ENCODE measurements around the gene USP10.

Gene USP10

GRCh38 chr16:84813141-84813934 is 113.5 kb downstream of the USP10 start:
- Histone ChIP-seq H3K27me3 (replicated peaks in 2 of 5; ENCODE audit: control insufficient read depth in 4 of 5, insufficient read depth in 5 of 5, low read length in 4 of 5) (peaks cover 0 to 21% (median 8%) of the 10 kb centered on the region in 5 experiments), H3K36me3 (ENCODE audit: control insufficient read depth in 4 of 4, insufficient read depth in 4 of 4, low read length in 3 of 4) (no peaks in the 10 kb centered on the region), H3K9me3 (ENCODE audit: control extremely low read depth in 1 of 5, control insufficient read depth in 4 of 5, insufficient read depth in 2 of 5, low read depth in 1 of 5, low read length in 4 of 5) (peaks cover 0 to 2% (median 0%) of the 10 kb centered on the region in 5 experiments), H3K4me1 (ENCODE audit: control extremely low read depth in 1 of 4, control insufficient read depth in 4 of 4, insufficient read depth in 4 of 4, low read length in 3 of 4) (peaks cover 3 to 14% (median 6%) of the 10 kb centered on the region in 4 experiments), H3K4me3 (ENCODE audit: control insufficient read depth in 1 of 7, extremely low read depth in 1 of 7, insufficient read depth in 4 of 7, low read depth in 2 of 7, low read length in 6 of 7) (no peak overlapping the region), H3K27ac (ENCODE audit: insufficient read depth in 1 of 2, low read depth in 1 of 2, low read length in 2 of 2, poor library complexity in 1 of 2, severe bottlenecking in 2 of 2) (no peak overlapping the region)
- WGBS (ENCODE audit: insufficient coverage), result 90% methylated on average over 8 of the region's 15 CpGs
- ChIA-PET POLR2A (no interaction called here), CTCF (interaction anchor here (0.9 kb wide), 1 partner anchor 59 kb away, joined by 3 read pairs; no protein-coding TSS in a partner anchor)
- DNase-seq, result no peak

- 82% methylated on average over 7 of the region's 7 CpGs for WGBS (ENCODE audit: insufficient coverage)
- no peak for DNase-seq
- H3K27me3 ChIP-seq (replicated peaks in 2 of 5; ENCODE audit: control insufficient read depth in 4 of 5, insufficient read depth in 5 of 5, low read length in 4 of 5), result peaks cover 0 to 39% (median 20%) of the 10 kb centered on the region in 5 experiments
- no peaks in the 10 kb centered on the region for H3K36me3 ChIP-seq (ENCODE audit: control insufficient read depth in 4 of 4, insufficient read depth in 4 of 4, low read length in 3 of 4)
- ChIA-PET POLR2A (no interaction called here), CTCF (interaction anchor here (1.0 to 1.1 kb wide), 2 partner anchors 11 to 76 kb away, joined by 3 read pairs; no protein-coding TSS in a partner anchor)
- no peak overlapping the region for H3K27ac ChIP-seq (ENCODE audit: insufficient read depth in 1 of 2, low read depth in 1 of 2, low read length in 2 of 2, poor library complexity in 1 of 2, severe bottlenecking in 2 of 2)
- no peak overlapping the region for H3K4me3 ChIP-seq (ENCODE audit: control insufficient read depth in 1 of 7, extremely low read depth in 1 of 7, insufficient read depth in 4 of 7, low read depth in 2 of 7, low read length in 6 of 7)
- peaks cover 0 to 23% (median 16%) of the 10 kb centered on the region in 4 experiments for H3K4me1 ChIP-seq (ENCODE audit: control extremely low read depth in 1 of 4, control insufficient read depth in 4 of 4, insufficient read depth in 4 of 4, low read length in 3 of 4)
- peaks cover 0 to 2% (median 0%) of the 10 kb centered on the region in 5 experiments for H3K9me3 ChIP-seq (ENCODE audit: control extremely low read depth in 1 of 5, control insufficient read depth in 4 of 5, insufficient read depth in 2 of 5, low read depth in 1 of 5, low read length in 4 of 5)
These were observed 115.7 kb downstream of the USP10 start for GRCh38 chr16:84815462-84815861.

GRCh38 chr16:84816023-84816422 is 116.2 kb downstream of the USP10 start:
- Histone ChIP-seq H3K4me1 (ENCODE audit: control extremely low read depth in 1 of 4, control insufficient read depth in 4 of 4, insufficient read depth in 4 of 4, low read length in 3 of 4) (peaks cover 0 to 18% (median 14%) of the 10 kb centered on the region in 4 experiments), H3K27ac (ENCODE audit: insufficient read depth in 1 of 2, low read depth in 1 of 2, low read length in 2 of 2, poor library complexity in 1 of 2, severe bottlenecking in 2 of 2) (no peak overlapping the region), H3K4me3 (ENCODE audit: control insufficient read depth in 1 of 7, extremely low read depth in 1 of 7, insufficient read depth in 4 of 7, low read depth in 2 of 7, low read length in 6 of 7) (no peak overlapping the region), H3K27me3 (replicated peaks in 2 of 5; ENCODE audit: control insufficient read depth in 4 of 5, insufficient read depth in 5 of 5, low read length in 4 of 5) (peaks cover 0 to 44% (median 25%) of the 10 kb centered on the region in 5 experiments), H3K9me3 (ENCODE audit: control extremely low read depth in 1 of 5, control insufficient read depth in 4 of 5, insufficient read depth in 2 of 5, low read depth in 1 of 5, low read length in 4 of 5) (peaks cover 0 to 2% (median 0%) of the 10 kb centered on the region in 5 experiments), H3K36me3 (ENCODE audit: control insufficient read depth in 4 of 4, insufficient read depth in 4 of 4, low read length in 3 of 4) (no peaks in the 10 kb centered on the region)
- POLR2A ChIA-PET, result no interaction called here
- 94% methylated on average over 2 of the region's 7 CpGs for WGBS (ENCODE audit: insufficient coverage)
- CTCF ChIA-PET, result no interaction called here
- DNase-seq, result no peak

GRCh38 chr16:84816485-84816884 is 116.7 kb downstream of the USP10 start:
- no peak overlapping the region for H3K4me3 ChIP-seq (ENCODE audit: control insufficient read depth in 1 of 7, extremely low read depth in 1 of 7, insufficient read depth in 4 of 7, low read depth in 2 of 7, low read length in 6 of 7)
- H3K27ac ChIP-seq (ENCODE audit: insufficient read depth in 1 of 2, low read depth in 1 of 2, low read length in 2 of 2, poor library complexity in 1 of 2, severe bottlenecking in 2 of 2), result no peak overlapping the region
- CTCF ChIA-PET, result no interaction called here
- no peak for DNase-seq
- POLR2A ChIA-PET, result no interaction called here
- WGBS (ENCODE audit: insufficient coverage), result 87% methylated on average over 9 of the region's 10 CpGs
- peaks cover 0 to 49% (median 25%) of the 10 kb centered on the region in 5 experiments for H3K27me3 ChIP-seq (replicated peaks in 2 of 5; ENCODE audit: control insufficient read depth in 4 of 5, insufficient read depth in 5 of 5, low read length in 4 of 5)
- H3K9me3 ChIP-seq (ENCODE audit: control extremely low read depth in 1 of 5, control insufficient read depth in 4 of 5, insufficient read depth in 2 of 5, low read depth in 1 of 5, low read length in 4 of 5), result peaks cover 0 to under 1% (median 0%) of the 10 kb centered on the region in 5 experiments
- H3K36me3 ChIP-seq (ENCODE audit: control insufficient read depth in 4 of 4, insufficient read depth in 4 of 4, low read length in 3 of 4), result no peaks in the 10 kb centered on the region
- peaks cover 0 to 13% (median 11%) of the 10 kb centered on the region in 4 experiments for H3K4me1 ChIP-seq (ENCODE audit: control extremely low read depth in 1 of 4, control insufficient read depth in 4 of 4, insufficient read depth in 4 of 4, low read length in 3 of 4)

GRCh38 chr16:84817206-84817605 is 117.4 kb downstream of the USP10 start:
- POLR2A ChIA-PET, result no interaction called here
- Histone ChIP-seq H3K4me3 (ENCODE audit: control insufficient read depth in 1 of 7, extremely low read depth in 1 of 7, insufficient read depth in 4 of 7, low read depth in 2 of 7, low read length in 6 of 7) (no peak overlapping the region), H3K9me3 (ENCODE audit: control extremely low read depth in 1 of 5, control insufficient read depth in 4 of 5, insufficient read depth in 2 of 5, low read depth in 1 of 5, low read length in 4 of 5) (no peaks in the 10 kb centered on the region), H3K27ac (ENCODE audit: insufficient read depth in 1 of 2, low read depth in 1 of 2, low read length in 2 of 2, poor library complexity in 1 of 2, severe bottlenecking in 2 of 2) (no peak overlapping the region), H3K4me1 (ENCODE audit: control extremely low read depth in 1 of 4, control insufficient read depth in 4 of 4, insufficient read depth in 4 of 4, low read length in 3 of 4) (peaks cover 0 to 12% (median 11%) of the 10 kb centered on the region in 4 experiments), H3K27me3 (replicated peaks in 2 of 5; ENCODE audit: control insufficient read depth in 4 of 5, insufficient read depth in 5 of 5, low read length in 4 of 5) (peaks cover 0 to 56% (median 26%) of the 10 kb centered on the region in 5 experiments), H3K36me3 (ENCODE audit: control insufficient read depth in 4 of 4, insufficient read depth in 4 of 4, low read length in 3 of 4) (no peaks in the 10 kb centered on the region)
- WGBS (ENCODE audit: insufficient coverage), result 93% methylated on average over 10 of the region's 10 CpGs
- CTCF ChIA-PET, result no interaction called here
- DNase-seq, result no peak

GRCh38 chr16:84817613-84818012 is 117.8 kb downstream of the USP10 start:
- Histone ChIP-seq H3K27ac (ENCODE audit: insufficient read depth in 1 of 2, low read depth in 1 of 2, low read length in 2 of 2, poor library complexity in 1 of 2, severe bottlenecking in 2 of 2) (no peak overlapping the region), H3K9me3 (ENCODE audit: control extremely low read depth in 1 of 5, control insufficient read depth in 4 of 5, insufficient read depth in 2 of 5, low read depth in 1 of 5, low read length in 4 of 5) (no peaks in the 10 kb centered on the region), H3K4me3 (ENCODE audit: control insufficient read depth in 1 of 7, extremely low read depth in 1 of 7, insufficient read depth in 4 of 7, low read depth in 2 of 7, low read length in 6 of 7) (no peak overlapping the region), H3K36me3 (ENCODE audit: control insufficient read depth in 4 of 4, insufficient read depth in 4 of 4, low read length in 3 of 4) (no peaks in the 10 kb centered on the region), H3K4me1 (ENCODE audit: control extremely low read depth in 1 of 4, control insufficient read depth in 4 of 4, insufficient read depth in 4 of 4, low read length in 3 of 4) (peaks cover 0 to 12% (median 11%) of the 10 kb centered on the region in 4 experiments), H3K27me3 (replicated peaks in 2 of 5; ENCODE audit: control insufficient read depth in 4 of 5, insufficient read depth in 5 of 5, low read length in 4 of 5) (peaks cover 0 to 58% (median 29%) of the 10 kb centered on the region in 5 experiments)
- ChIA-PET CTCF (no interaction called here), POLR2A (no interaction called here)
- 60% methylated on average over 2 of the region's 2 CpGs for WGBS (ENCODE audit: insufficient coverage)
- DNase-seq, result no peak

GRCh38 chr16:84818133-84818532 is 118.3 kb downstream of the USP10 start:
- H3K4me1 ChIP-seq (ENCODE audit: control extremely low read depth in 1 of 4, control insufficient read depth in 4 of 4, insufficient read depth in 4 of 4, low read length in 3 of 4), result peaks cover 0 to 12% (median 11%) of the 10 kb centered on the region in 4 experiments
- H3K9me3 ChIP-seq (ENCODE audit: control extremely low read depth in 1 of 5, control insufficient read depth in 4 of 5, insufficient read depth in 2 of 5, low read depth in 1 of 5, low read length in 4 of 5), result no peaks in the 10 kb centered on the region
- no peak for DNase-seq
- H3K27ac ChIP-seq (ENCODE audit: insufficient read depth in 1 of 2, low read depth in 1 of 2, low read length in 2 of 2, poor library complexity in 1 of 2, severe bottlenecking in 2 of 2), result no peak overlapping the region
- no peaks in the 10 kb centered on the region for H3K36me3 ChIP-seq (ENCODE audit: control insufficient read depth in 4 of 4, insufficient read depth in 4 of 4, low read length in 3 of 4)
- 100% methylated on average over 1 of the region's 2 CpGs for WGBS (ENCODE audit: insufficient coverage)
- H3K27me3 ChIP-seq (replicated peaks in 2 of 5; ENCODE audit: control insufficient read depth in 4 of 5, insufficient read depth in 5 of 5, low read length in 4 of 5), result peaks cover 0 to 59% (median 29%) of the 10 kb centered on the region in 5 experiments
- CTCF ChIA-PET, result no interaction called here
- POLR2A ChIA-PET, result no interaction called here
- H3K4me3 ChIP-seq (ENCODE audit: control insufficient read depth in 1 of 7, extremely low read depth in 1 of 7, insufficient read depth in 4 of 7, low read depth in 2 of 7, low read length in 6 of 7), result no peak overlapping the region
